Endothelial cell (in vitro differentiated cells): ENCODE results near the gene MYCL. TPM values are rescaled to one million over a fixed set of nuclear protein-coding genes. Genes with fewer than 3 reads are reported as not detected.

ENCODE experiments used
- DNase-seq: peaks from one replicate; pipeline ENCODE4 v3.0.0; 2021; ENCODE audit warnings: low spot score
- H3K27ac Mint-ChIP-seq: one replicate; pipeline ENCODE4 v1.8.0; 2021; ENCODE audit warnings: mixed read lengths, inconsistent platforms; ENCODE audit not compliant: unreplicated experiment
- H3K27me3 Mint-ChIP-seq: one replicate; pipeline ENCODE4 v1.8.0; 2021; ENCODE audit warnings: mild to moderate bottlenecking, moderate library complexity, mixed read lengths, inconsistent platforms; ENCODE audit not compliant: unreplicated experiment
- H3K36me3 Mint-ChIP-seq: one replicate; pipeline ENCODE4 v1.8.0; 2021; ENCODE audit warnings: mild to moderate bottlenecking, low read depth, mixed read lengths, inconsistent platforms; ENCODE audit not compliant: unreplicated experiment
- H3K4me1 Mint-ChIP-seq: one replicate; pipeline ENCODE4 v1.8.0; 2021; ENCODE audit warnings: mild to moderate bottlenecking, mixed read lengths, inconsistent platforms; ENCODE audit not compliant: unreplicated experiment
- H3K4me3 Mint-ChIP-seq: one replicate; pipeline ENCODE4 v1.8.0; 2021; ENCODE audit warnings: mild to moderate bottlenecking, mixed read lengths, inconsistent platforms; ENCODE audit not compliant: unreplicated experiment
- H3K9me3 Mint-ChIP-seq: one replicate; pipeline ENCODE4 v1.8.0; 2021; ENCODE audit warnings: mixed read lengths, inconsistent platforms; ENCODE audit not compliant: unreplicated experiment
- total RNA-seq: library from RNA; stranded (reverse); fragmentation: NEBNext Ultra II Directional; extraction: Animal tissue kit (Norgen Biotek cat#: 25700); gene quantifications from one replicate; pipeline ENCODE4 v1.2.1, GENCODE V29; 2021; ENCODE audit not compliant: unreplicated experiment
- TF ChIP-seq, protein P1 (sequence below): fragments of 200-600 bp; sonication (generic); IDR thresholded peaks from one replicate; pipeline ENCODE4 v1.5.0; 2021; ENCODE audit warnings: antibody characterized with exemption; ENCODE audit not compliant: unreplicated experiment

Gene MYCL
- total RNA-seq, 1 donor from 2014 or later, result 20.1 TPM

DNA sequence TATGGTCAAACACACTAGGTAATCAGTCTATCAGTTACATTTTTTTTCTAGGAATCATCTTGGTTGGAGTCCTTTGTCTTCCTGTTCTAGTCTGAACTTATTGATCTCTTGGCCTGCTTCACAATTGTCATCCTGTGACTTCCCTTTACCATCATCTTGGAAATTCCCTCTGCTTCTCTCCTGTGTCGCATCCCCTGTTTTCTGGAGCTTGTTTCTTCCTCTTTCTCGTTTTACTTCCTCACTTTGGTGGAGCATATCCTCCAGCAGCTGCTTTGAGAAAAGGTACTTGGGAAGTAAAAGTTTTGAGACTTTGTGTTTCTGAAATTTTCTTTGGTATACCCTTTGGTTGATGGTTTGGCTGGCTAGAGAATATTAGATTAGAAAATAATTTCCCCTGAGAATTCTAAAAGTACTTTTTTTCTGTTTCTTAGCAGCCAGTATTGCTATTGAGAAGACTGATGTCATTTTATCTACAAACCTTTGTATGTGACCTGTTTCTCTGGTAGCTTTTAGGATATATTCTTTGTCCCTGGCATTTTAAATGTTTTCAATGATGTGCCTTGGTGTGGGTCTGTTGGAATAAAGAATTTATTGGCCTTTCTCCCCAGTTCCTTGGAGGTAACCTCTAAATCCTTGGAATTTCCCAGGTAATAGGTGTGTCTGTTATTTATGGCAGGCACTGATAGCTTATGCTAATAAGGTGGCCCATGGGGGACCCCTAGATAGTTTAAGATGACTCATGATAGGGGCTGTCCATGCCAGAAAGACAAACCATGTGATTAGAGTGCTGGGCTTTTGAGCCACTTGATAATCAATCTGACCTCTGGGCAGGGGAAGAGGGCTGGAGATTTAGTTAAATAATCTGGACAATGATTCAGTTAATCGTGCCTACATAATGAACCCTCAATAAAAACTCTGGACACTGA is 6.1 kb upstream of the MYCL start:
- Mint-ChIP-seq H3K4me1 (peaks cover 4% of the 10 kb centered on the region), H3K9me3 (no peaks in the 10 kb centered on the region), H3K36me3 (peaks cover 8% of the 10 kb centered on the region), H3K4me3 (no peak overlapping the region), H3K27me3 (peaks cover 9% of the 10 kb centered on the region), H3K27ac (peak overlapping the region; percentile 5)
- TF ChIP-seq, protein P1, sequence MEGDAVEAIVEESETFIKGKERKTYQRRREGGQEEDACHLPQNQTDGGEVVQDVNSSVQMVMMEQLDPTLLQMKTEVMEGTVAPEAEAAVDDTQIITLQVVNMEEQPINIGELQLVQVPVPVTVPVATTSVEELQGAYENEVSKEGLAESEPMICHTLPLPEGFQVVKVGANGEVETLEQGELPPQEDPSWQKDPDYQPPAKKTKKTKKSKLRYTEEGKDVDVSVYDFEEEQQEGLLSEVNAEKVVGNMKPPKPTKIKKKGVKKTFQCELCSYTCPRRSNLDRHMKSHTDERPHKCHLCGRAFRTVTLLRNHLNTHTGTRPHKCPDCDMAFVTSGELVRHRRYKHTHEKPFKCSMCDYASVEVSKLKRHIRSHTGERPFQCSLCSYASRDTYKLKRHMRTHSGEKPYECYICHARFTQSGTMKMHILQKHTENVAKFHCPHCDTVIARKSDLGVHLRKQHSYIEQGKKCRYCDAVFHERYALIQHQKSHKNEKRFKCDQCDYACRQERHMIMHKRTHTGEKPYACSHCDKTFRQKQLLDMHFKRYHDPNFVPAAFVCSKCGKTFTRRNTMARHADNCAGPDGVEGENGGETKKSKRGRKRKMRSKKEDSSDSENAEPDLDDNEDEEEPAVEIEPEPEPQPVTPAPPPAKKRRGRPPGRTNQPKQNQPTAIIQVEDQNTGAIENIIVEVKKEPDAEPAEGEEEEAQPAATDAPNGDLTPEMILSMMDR, result no peak
- no peak for DNase-seq

DNA sequence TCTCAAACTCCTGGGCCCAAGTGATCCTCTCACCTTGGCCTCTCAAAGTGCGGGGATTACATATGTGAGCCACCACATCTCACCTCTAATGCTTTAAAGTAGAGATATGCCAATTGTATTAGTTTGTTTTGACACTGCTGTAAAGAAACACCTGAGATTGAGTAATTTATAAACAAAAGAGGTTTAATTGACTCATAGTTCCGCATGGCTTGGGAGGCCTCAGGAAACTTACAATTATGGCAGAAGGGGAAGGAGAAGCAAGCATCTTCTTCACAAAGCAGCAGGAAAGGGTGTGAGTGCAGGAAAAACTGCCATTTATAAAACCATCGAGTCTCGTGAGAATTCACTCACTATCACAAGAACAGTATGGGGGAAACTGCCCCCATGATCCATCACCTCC is 3.5 kb upstream of the MYCL start:
- Mint-ChIP-seq H3K4me1 (peaks cover 9% of the 10 kb centered on the region), H3K4me3 (no peak overlapping the region), H3K27ac (no peak overlapping the region), H3K9me3 (no peaks in the 10 kb centered on the region), H3K27me3 (peaks cover 13% of the 10 kb centered on the region), H3K36me3 (peaks cover 8% of the 10 kb centered on the region)
- DNase-seq, result no peak
- TF ChIP-seq, protein P1, result no peak

DNA sequence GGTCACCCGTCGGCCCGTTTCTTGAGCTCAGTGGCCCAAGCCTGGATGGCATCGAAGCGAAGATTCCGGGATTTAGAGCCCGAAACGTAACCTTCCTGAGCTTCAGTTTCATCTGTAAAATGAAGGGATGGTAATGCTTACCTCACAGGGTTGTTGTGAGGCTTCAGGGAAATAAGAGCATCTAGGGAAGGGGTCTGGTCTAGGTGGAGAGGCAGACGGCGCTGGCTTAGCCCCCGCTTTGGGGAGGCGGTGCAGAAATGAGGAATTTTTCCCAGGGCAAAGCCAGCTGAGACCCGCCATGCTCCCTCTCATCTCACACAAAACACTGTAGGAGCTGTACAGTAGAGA is 717 bp upstream of the MYCL start:
- peak overlapping the region; percentile 59 for H3K4me3 Mint-ChIP-seq
- no peak overlapping the region for H3K27ac Mint-ChIP-seq
- peaks cover 9% of the 10 kb centered on the region for H3K36me3 Mint-ChIP-seq
- H3K9me3 Mint-ChIP-seq, result no peaks in the 10 kb centered on the region
- DNase-seq, result no peak
- peaks cover 21% of the 10 kb centered on the region for H3K27me3 Mint-ChIP-seq
- TF ChIP-seq, protein P1, result peak; percentile 16
- peaks cover 33% of the 10 kb centered on the region for H3K4me1 Mint-ChIP-seq

DNA sequence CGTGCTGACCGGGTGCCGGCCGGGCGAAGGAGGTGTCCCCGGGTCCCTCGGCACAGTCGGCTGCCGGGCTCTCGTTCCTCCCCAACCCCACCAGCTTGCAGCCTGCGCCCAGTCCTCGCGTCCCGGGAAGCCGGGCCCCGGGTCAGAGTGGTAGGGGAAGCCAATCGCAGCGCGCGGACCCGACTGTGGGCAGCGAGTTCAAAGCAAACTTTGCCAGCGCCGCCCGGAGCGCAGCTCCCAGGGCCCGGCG is 328 bp downstream of the MYCL start:
- Mint-ChIP-seq H3K4me3 (no peak overlapping the region), H3K4me1 (peaks cover 33% of the 10 kb centered on the region)

More for the DNA sequence above, 328 bp downstream of the MYCL start:
- TF ChIP-seq, protein P1, result no peak
- no peaks in the 10 kb centered on the region for H3K9me3 Mint-ChIP-seq
- no peak overlapping the region for H3K27ac Mint-ChIP-seq
- H3K27me3 Mint-ChIP-seq, result peaks cover 21% of the 10 kb centered on the region
- no peak for DNase-seq
- peaks cover 9% of the 10 kb centered on the region for H3K36me3 Mint-ChIP-seq
